ENCODE results near the gene TUSC2. TPM values are rescaled to one million over a fixed set of nuclear protein-coding genes. Genes with fewer than 3 reads are reported as not detected.
"Not testable (repeated sequence)": the region's sequence is repeated elsewhere in the genome, so short reads cannot be mapped to it uniquely, and the experiment has no call there.

The TUSC2 gene
- total RNA-seq, 1 experiment from 2014 or later, result 33.5 TPM

GRCh38 chr3:50286322-50287227 lies 41.4 kb downstream of the TUSC2 start:
- Histone ChIP-seq H3K27ac (ENCODE audit: insufficient read length, low read depth, low read length) (no peak overlapping the region), H3K79me2 (ENCODE audit: insufficient read depth, low read length) (peaks cover under 1% of the 10 kb centered on the region; the same call in 1 of the 2 replicates), H2BK5ac (ENCODE audit: insufficient read length, low read length) (no peak overlapping the region), H3K9ac (ENCODE audit: extremely low read depth, insufficient read length, low read length) (no peak overlapping the region), H4K5ac (ENCODE audit: insufficient read length, low read depth, low read length) (no peak overlapping the region), H2BK15ac (ENCODE audit: low read depth, low read length) (no peak overlapping the region), H4K20me1 (ENCODE audit: control insufficient read depth, insufficient read depth, insufficient read length) (no peaks in the 10 kb centered on the region), H3K23me2 (ENCODE audit: insufficient read length, low read depth, low read length, poor library complexity, severe bottlenecking) (peaks cover 3% of the 10 kb centered on the region), H3K4ac (ENCODE audit: low read depth, low read length) (no peak overlapping the region), H4K8ac (replicated peaks; ENCODE audit: insufficient read length, low read depth, low read length) (no peak overlapping the region), H3K23ac (ENCODE audit: insufficient read length, low read depth, low read length) (no peak overlapping the region), H3K4me2 (ENCODE audit: insufficient read depth, insufficient read length, low read length) (no peak overlapping the region), H3T11ph (ENCODE audit: low read length) (no peak overlapping the region), H2AFZ (ENCODE audit: low read length) (no peak overlapping the region), H3K79me1 (ENCODE audit: insufficient read depth, low read depth, low read length, poor library complexity, severe bottlenecking) (no peaks in the 10 kb centered on the region), H2BK20ac (ENCODE audit: low read depth, low read length, poor library complexity, severe bottlenecking) (no peak overlapping the region), H3K27me3 (ENCODE audit: insufficient read depth, low read length) (no peaks in the 10 kb centered on the region), H2BK120ac (ENCODE audit: low read depth, low read length, poor library complexity, severe bottlenecking) (no peak overlapping the region), H2BK12ac (ENCODE audit: insufficient read length, low read depth, low read length) (no peak overlapping the region), H3K4me1 (ENCODE audit: insufficient read depth, low read length) (no peaks in the 10 kb centered on the region), H3K56ac (ENCODE audit: insufficient read length, low read depth, low read length) (no peak overlapping the region), H2AK5ac (ENCODE audit: insufficient read length, low read length) (no peak overlapping the region), H3K14ac (ENCODE audit: insufficient read depth, low read length) (no peak overlapping the region), H4K91ac (ENCODE audit: insufficient read length, low read depth, low read length) (no peak overlapping the region), H3K9me3 (ENCODE audit: control insufficient read depth, low read depth, low read length) (no peaks in the 10 kb centered on the region), H3K18ac (ENCODE audit: insufficient read length, low read depth, low read length) (no peak overlapping the region)
- DNase-seq, result peak; percentile 26
- no peak overlapping the region; a peak in 1 of 7 replicates for H3K27ac Mint-ChIP-seq
- TF ChIP-seq CTCF (conservative IDR thresholded peaks at IDR 0.05), result no peak
- H3K36me3 Mint-ChIP-seq (ENCODE audit: insufficient read depth in 1 of 3, low read depth in 3 of 3), result peaks cover 26 to 44% (median 39%) of the 10 kb centered on the region in 3 experiments; a peak in 6 of 7 replicates
- H3K4me1 Mint-ChIP-seq, result peaks cover 5% of the 10 kb centered on the region in 2 experiments
- peaks cover 4% of the 10 kb centered on the region; the same call in 1 of the 2 replicates for H3K27me3 Mint-ChIP-seq (ENCODE audit: low read depth)
- no CpG with 5 or more reads among the region's 28 CpGs for WGBS (ENCODE audit: extremely low coverage, insufficient read length, low lambda C conversion rate)
- H3K4me3 Mint-ChIP-seq, result no peak overlapping the region
- H3K9me3 Mint-ChIP-seq, result no peaks in the 10 kb centered on the region

DNA sequence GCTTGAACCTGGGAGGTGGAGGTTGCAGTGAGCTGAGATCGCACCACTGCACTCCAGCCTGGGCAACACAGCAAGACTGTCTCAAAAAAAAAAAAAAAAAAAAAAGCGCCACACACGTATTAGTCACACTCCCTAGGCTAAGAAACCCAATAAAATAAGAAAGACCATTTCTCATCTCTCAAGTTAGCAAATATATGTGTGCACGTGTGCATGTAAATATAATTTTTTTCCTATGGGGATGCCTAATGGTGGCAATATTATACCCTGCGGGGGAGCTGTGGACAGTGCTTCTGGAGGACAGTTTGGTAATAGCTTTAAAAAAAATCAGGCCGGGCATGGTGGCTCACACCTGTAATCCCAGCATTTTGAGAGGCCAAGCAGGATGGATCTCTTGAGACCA lies 43.9 kb downstream of the TUSC2 start:
- H2BK120ac ChIP-seq (ENCODE audit: low read depth, low read length, poor library complexity, severe bottlenecking); H3K4ac ChIP-seq (ENCODE audit: low read depth, low read length); H2BK5ac ChIP-seq (ENCODE audit: insufficient read length, low read length); H4K5ac ChIP-seq (ENCODE audit: insufficient read length, low read depth, low read length); DNase-seq; H2BK15ac ChIP-seq (ENCODE audit: low read depth, low read length); H3K9ac ChIP-seq (ENCODE audit: extremely low read depth, insufficient read length, low read length); H3T11ph ChIP-seq (ENCODE audit: low read length); H3K4me1 Mint-ChIP-seq; H4K91ac ChIP-seq (ENCODE audit: insufficient read length, low read depth, low read length); H3K4me2 ChIP-seq (ENCODE audit: insufficient read depth, insufficient read length, low read length); H3K27ac Mint-ChIP-seq; H3K56ac ChIP-seq (ENCODE audit: insufficient read length, low read depth, low read length); H2BK12ac ChIP-seq (ENCODE audit: insufficient read length, low read depth, low read length); H4K20me1 ChIP-seq (ENCODE audit: control insufficient read depth, insufficient read depth, insufficient read length); H3K27me3 Mint-ChIP-seq (ENCODE audit: low read depth); H2BK20ac ChIP-seq (ENCODE audit: low read depth, low read length, poor library complexity, severe bottlenecking); H3K9me3 Mint-ChIP-seq; H3K23ac ChIP-seq (ENCODE audit: insufficient read length, low read depth, low read length); H2AFZ ChIP-seq (ENCODE audit: low read length); H3K4me1 ChIP-seq (ENCODE audit: insufficient read depth, low read length); H3K18ac ChIP-seq (ENCODE audit: insufficient read length, low read depth, low read length); H3K14ac ChIP-seq (ENCODE audit: insufficient read depth, low read length); H3K27ac ChIP-seq (ENCODE audit: insufficient read length, low read depth, low read length); H3K9me3 ChIP-seq (ENCODE audit: control insufficient read depth, low read depth, low read length); H3K27me3 ChIP-seq (ENCODE audit: insufficient read depth, low read length); H3K4me3 Mint-ChIP-seq; H3K79me1 ChIP-seq (ENCODE audit: insufficient read depth, low read depth, low read length, poor library complexity, severe bottlenecking); H3K79me2 ChIP-seq (ENCODE audit: insufficient read depth, low read length); H4K8ac ChIP-seq (replicated peaks; ENCODE audit: insufficient read length, low read depth, low read length); H3K23me2 ChIP-seq (ENCODE audit: insufficient read length, low read depth, low read length, poor library complexity, severe bottlenecking); H2AK5ac ChIP-seq (ENCODE audit: insufficient read length, low read length): not testable (repeated sequence)
- peaks cover 13 to 25% (median 20%) of the 10 kb centered on the region in 3 experiments; a peak in 6 of 7 replicates for H3K36me3 Mint-ChIP-seq (ENCODE audit: insufficient read depth in 1 of 3, low read depth in 3 of 3)
- WGBS (ENCODE audit: extremely low coverage, insufficient read length, low lambda C conversion rate), result no CpG with 5 or more reads among the region's 6 CpGs

All from H9 (cell line).